Measurements from ENCODE around the gene TBPL1.
A peak's percentile ranks its signal among the peaks of the same experiment; 100 is the strongest.

TBPL1 gene

GRCh38 chr6:134007077-134007476 lies 54.1 kb downstream of the TBPL1 start:
- no peak for DNase-seq (ENCODE audit: low spot score)

GRCh38 chr6:134009876-134010275 lies 56.9 kb downstream of the TBPL1 start:
- DNase-seq (ENCODE audit: low spot score) = no peak

- DNase-seq (ENCODE audit: low spot score) = no peak
Observed at GRCh38 chr6:134010400-134010799, 57.4 kb downstream of the TBPL1 start.

GRCh38 chr6:134010974-134011373 lies 58.0 kb downstream of the TBPL1 start:
- DNase-seq (ENCODE audit: low spot score) = no peak

- DNase-seq (ENCODE audit: low spot score) = no peak
Observed at GRCh38 chr6:134014588-134015137, 61.6 kb downstream of the TBPL1 start.

GRCh38 chr6:134015719-134016557 lies 62.9 kb downstream of the TBPL1 start:
- no peak for DNase-seq (ENCODE audit: low spot score)

GRCh38 chr6:134016558-134016814 lies 63.5 kb downstream of the TBPL1 start:
- DNase-seq (ENCODE audit: low spot score) = no peak

GRCh38 chr6:134020071-134020470 lies 67.0 kb downstream of the TBPL1 start:
- no peak for DNase-seq (ENCODE audit: low spot score)

- DNase-seq (ENCODE audit: low spot score) = no peak
Observed at GRCh38 chr6:134020543-134020942, 67.5 kb downstream of the TBPL1 start.

GRCh38 chr6:134020968-134021367 lies 67.9 kb downstream of the TBPL1 start:
- DNase-seq (ENCODE audit: low spot score) = no peak

GRCh38 chr6:134021396-134022122 lies 68.5 kb downstream of the TBPL1 start:
- DNase-seq (ENCODE audit: low spot score) = no peak

GRCh38 chr6:134022650-134023049 lies 69.6 kb downstream of the TBPL1 start:
- no peak for DNase-seq (ENCODE audit: low spot score)

GRCh38 chr6:134026597-134026996 lies 73.6 kb downstream of the TBPL1 start:
- no peak for DNase-seq (ENCODE audit: low spot score)

- DNase-seq (ENCODE audit: low spot score) = no peak
Observed at GRCh38 chr6:134028438-134028837, 75.4 kb downstream of the TBPL1 start.

- DNase-seq (ENCODE audit: low spot score) = no peak
Observed at GRCh38 chr6:134029495-134030455, 76.8 kb downstream of the TBPL1 start.

GRCh38 chr6:134031696-134032255 lies 78.8 kb downstream of the TBPL1 start:
- no peak for DNase-seq (ENCODE audit: low spot score)

GRCh38 chr6:134034478-134034877 lies 81.5 kb downstream of the TBPL1 start:
- DNase-seq (ENCODE audit: low spot score) = no peak

GRCh38 chr6:134034961-134035822 lies 82.2 kb downstream of the TBPL1 start:
- no peak for DNase-seq (ENCODE audit: low spot score)

GRCh38 chr6:134035823-134036296 lies 82.8 kb downstream of the TBPL1 start:
- DNase-seq (ENCODE audit: low spot score) = peak; percentile 67

GRCh38 chr6:134039116-134039515 lies 86.1 kb downstream of the TBPL1 start:
- DNase-seq (ENCODE audit: low spot score) = no peak

All from COLO829 (cell line).